HG03066 (cell line): ENCODE data around the gene YBX2.

Experiments
- ATAC-seq: cut with Tn5 transposase; IDR thresholded peaks from one replicate; pipeline ENCODE4 v1.9.1; 2021; ENCODE audit warnings: low read depth; ENCODE audit not compliant: unreplicated experiment

The YBX2 gene

DNA sequence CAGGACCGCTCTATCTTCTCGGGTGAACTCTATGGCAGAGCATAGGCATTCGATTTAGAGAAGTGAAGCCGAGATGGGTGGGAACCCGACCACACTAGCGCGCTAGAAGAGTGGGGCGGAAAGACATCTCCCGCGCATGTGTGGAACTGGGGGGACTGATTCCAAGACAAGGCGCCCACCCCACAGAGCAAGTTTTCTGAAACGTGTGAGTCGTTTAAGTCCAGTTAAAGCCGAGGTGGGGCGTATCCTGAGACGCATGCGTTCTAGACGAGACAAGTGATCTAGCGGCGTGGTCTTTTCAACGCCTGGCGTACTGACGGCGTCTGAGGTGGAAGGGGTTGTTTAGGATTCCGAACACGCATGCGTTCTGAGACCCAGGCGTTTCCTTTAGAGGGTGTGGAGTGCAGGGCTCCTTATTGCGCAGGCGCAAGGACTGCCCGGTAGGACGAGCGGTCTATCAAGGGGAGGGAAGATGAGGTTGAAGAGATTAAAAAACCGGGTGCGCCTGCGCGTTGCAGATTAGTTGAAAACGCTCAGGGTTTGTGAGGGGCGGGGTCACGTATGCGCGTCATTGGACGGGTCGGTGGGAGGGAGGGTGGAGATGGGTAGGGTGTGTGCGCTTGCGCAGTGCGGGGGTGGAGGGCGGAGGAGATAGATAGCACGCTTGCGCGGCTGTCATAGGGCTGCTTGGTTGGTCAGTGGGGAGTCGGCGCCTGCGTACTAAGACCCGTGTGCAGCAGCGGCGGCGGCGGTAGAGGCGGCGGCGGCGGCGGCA is 12.7 kb upstream of the YBX2 start, which contains the start of gene EIF5A:
Gene EIF5A (plus strand): TSS at position 718 of the 775 bp plus-strand sequence. CDS start 2,008 bp downstream, outside the sequence.
- ATAC-seq = peak; percentile 56

DNA sequence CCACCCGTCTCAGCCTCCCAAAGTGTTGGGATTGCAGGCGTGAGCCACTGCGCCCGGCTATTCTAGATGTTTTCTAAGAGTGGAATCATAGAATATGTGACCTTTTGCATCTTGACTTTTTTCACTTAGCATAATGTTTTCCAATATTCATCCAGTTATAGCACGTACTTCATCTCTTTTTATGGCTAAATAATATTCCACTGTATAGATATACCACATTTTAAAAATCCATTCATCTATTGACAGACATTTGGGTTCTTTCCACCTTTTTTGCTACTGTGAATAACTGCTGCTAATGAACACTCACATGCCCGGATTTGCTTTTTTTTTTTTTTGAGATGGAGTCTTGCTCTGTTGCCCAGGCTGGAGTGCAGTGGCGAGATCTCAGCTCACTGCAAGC is 9.7 kb upstream of the YBX2 start:
- ATAC-seq = no peak

DNA sequence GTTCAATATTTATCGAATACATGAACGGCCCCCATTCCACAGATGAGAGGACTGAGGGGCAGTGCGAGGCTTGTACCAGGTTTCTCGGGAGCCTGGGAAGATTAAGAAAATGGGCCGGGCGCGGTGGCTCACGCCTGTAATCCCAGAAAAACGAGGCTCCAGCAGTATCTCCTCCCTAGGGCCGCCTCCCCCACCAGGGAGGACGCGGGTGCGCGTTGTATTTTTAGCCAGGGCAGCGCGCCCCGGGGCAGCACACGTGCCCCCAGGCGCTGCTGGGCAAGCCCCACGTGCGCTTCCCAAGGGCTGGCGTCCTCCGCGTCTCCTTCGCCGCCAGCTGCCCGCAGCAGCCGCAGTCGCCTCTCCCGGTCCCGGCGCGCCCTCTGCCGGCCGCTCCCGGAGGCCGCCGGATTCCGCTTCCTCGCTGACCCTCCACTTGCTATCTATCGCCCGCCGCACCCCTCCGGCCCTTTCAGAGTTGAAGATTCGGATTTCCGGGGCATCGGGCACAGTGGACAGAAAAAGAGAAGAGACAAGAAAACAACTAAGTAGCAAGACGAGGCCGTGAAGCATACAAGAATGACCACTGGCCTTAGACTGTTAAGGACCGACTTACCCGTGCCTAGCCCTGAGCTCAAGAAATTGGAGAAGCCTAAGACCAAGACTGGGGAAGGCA is 1.9 kb upstream of the YBX2 start:
- ATAC-seq = no peak

DNA sequence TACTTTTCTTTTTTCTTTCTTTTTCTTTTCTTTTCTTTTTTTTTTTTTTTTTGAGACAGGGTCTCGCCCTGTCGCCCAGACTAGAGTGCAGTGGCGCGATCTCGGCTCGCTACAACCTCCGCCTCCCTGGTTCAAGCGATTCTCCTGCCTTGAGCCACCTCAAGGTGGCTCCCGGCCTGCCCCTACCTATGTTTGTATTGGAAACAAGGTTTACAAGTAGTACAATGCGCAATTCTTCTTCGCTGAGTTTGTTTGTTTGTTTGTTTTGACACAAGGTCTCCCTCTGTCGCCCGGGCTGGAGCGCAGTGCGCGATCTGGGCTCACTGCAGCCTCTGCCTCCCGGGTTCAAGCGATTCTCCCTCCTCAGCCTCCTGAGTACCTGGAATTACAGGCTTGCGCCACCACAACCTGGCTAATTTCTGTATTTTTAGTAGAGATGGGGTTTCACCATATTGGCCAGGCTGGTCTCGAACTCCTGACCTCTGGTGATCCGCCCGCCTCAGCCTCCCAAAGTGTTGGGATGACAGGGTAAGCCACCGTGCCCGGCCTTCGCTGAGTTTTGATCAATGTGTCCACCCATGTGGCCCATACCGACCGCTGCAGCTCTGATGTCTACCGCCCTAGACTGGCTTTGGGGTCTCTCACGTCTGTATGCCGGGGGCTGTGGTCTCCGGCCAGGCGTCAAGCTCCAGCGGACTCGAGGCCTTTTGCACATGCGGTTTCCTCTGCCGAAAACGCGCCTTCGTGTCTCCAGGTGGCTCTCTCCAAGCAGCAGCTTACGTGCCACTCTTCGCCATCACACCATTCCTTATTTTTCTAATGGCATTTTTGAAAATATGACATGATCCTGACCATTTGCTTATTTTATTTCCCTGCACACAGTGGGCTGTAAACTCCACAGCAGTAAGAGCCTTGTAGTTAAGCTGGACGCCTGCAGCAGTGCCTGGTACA is 1.1 kb upstream of the YBX2 start:
- no peak for ATAC-seq

DNA sequence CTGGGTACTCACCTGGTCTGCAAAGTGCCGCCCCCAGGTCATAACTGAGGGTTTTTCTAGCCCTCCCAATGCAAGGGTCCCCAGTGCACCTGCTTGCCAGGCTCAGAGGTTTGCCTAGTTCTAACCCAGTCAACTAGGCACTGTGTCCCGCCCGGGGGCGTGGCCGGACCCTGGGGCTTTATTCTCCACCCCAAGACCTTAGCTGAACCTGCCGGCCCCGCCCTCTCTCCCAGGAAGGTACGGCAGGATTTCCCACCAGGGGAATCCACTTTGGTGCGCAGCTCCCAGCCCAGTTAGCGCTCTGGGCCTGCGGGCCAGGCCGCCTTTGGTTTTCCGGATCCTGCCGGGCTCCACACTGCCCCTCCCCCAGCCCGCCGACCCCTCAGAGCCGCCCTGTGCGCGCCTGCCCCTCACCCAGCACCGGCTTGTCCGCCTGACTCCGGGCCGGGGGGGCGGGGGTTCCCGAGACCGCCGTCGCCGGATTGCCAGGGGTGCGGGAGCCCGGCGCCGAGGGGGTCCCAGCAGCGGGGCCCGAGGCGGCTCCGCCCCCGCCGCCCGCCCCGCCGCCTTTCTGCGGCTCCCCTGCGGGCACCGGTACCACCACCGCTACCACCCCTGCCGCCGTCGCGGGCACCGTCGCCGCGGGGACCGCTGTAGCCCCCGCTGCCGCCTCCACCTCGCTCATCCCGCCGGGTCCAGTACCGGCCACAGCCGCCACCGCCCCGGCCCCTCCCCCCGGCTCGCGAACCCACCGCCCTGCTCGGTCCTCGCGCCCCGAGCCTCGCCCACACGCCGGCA is 424 bp downstream of the YBX2 start:
- ATAC-seq = no peak

DNA sequence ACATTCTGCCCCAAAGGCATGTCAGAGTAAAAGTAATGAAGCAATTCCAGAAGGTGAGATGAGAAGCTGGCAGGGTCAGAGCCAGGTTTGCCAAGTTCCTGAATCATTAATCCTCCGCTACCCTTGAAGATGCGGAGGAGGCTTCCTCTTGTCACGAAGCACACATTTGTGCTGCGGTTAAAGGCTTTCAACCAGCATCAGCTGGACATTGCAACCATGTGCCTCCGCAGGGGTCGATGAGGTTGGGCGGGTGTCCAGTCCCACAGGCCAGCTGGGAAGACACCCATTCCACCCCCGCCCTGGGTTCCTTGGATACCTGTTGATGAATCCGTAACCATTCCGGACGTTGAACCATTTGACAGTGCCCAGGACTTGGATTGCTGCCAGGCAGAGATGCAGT is 1.3 kb downstream of the YBX2 start:
- no peak for ATAC-seq

DNA sequence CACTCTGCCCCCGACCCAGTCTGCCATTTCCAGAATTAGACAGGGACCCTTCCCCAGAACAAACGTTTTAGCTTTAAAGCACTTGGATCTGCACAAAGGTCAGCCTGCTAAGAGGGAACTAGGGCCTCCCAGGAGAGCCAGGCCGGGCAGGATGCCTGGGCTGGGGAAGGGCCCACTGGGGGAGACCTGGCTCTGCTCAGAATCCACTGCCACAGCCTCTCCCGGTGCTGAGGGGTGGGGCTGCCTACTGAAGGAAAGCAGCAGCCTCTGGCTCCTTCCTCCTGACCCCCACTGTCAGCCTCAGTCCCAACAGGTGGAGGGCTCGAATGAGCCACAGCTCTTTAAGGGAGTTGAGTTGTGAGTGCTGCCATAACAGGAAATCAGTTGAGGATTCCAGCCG is 1.7 kb downstream of the YBX2 start:
- ATAC-seq = no peak

DNA sequence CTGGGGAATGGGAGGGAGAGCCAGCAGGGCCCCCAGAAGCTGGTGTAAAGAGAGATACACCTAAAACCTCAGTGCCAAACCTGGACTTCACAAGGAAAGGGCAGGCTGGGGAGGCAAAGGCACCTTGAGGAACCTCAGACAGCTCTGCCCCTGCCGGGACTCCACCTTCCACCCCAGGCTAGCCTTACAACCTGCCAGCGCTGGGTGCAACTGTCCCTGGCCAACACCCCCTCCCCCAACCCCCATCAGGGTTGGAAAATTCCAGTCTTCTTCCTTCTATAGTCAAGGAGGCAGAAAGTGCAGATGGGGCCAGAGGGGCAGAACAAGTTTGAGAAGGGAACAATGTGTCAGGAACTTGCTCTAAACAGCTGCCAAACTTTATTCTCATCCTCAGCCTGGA is 2.2 kb downstream of the YBX2 start:
- no peak for ATAC-seq

DNA sequence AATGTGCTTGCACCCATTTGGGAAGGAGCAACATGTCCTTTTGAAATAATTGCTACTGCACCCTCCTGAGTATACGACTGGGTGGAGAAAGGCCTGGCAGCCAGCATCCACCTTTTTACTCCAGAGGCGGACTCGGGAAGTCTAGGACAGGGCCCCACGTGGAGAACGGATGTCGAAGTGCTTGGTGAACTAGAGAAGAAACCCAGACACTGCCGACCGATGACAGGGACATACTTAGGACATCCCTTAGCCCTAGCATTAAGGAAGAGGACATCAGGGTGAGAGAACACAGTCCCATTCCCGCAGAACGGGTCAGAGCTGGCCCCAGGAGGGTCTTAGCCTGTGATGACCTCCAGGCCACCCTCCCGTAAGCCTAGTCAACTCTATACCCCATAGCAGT is 3.8 kb downstream of the YBX2 start:
- ATAC-seq = no peak

DNA sequence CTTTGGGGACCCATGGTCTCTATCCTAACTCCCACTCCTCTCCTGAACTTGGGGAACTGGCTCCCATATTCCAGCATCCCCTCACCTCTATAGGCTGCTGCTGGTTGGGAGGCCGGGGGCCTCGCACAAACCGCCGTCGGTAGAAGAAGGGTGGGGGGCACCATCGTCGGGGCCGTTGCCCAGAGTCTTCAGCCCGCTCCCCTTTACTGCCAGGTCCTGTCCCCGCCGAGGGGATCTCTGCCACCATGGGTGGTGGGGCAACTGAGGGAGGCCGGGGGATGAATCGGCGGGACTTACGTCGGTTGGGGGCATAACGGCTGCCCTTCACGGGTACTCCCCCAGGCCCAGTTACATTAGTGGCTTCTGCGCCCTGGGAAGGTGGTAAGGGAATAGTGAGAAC is 4.3 kb downstream of the YBX2 start:
- ATAC-seq = no peak

DNA sequence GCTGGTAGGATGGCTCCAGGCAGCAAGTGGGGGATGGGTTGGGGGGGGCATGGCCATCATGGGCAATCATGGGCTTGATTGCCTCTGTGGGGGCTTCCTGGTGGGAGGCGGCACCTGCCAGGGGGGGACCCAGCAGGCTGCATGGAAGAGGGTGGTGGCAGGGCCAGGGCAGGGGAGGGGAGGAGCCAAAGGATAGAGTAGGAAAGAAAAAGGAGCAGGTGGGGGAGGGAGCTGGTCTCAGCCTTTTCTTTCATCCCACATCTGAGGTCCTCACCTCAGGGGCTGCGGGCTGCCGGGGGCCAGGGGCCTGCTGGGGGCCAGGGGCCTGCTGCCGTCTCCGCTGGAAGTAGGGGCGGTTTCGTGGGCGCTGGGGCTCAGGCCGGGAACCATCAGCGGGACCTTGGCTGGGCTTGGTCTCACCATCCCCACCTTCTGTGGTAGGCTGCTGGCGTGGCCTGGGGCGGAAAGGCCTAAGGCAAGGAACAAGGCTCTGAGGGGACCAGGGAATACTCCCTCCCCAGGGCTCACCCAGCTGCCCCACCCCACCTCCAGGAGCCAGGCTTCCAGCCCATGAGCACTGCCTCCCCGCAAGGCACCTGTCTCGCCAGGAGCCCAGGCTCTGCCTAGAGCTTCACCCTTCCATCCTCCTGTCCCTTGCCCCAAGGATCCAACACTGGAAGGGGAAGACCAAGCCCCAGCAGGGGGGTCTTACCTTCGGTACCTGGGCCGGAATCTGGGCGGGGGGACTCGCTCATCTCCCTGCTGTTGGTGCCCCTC is 5.0 kb downstream of the YBX2 start:
- no peak for ATAC-seq

DNA sequence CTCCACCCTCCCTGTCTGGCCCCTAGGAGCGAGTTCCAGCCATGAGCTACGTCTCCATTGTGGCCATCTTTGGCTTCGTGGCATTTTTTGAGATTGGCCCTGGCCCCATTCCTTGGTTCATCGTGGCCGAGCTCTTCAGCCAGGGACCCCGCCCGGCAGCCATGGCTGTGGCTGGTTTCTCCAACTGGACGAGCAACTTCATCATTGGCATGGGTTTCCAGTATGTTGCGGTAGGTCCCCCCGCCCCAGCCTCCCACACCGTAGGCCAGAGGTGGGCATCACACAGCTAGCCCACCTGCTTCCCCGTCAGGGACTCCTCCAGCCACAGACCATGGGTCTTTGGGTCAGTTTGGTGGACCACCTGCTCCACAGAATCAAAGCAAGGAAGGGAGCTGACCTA is 8.8 kb downstream of the YBX2 start:
- no peak for ATAC-seq

DNA sequence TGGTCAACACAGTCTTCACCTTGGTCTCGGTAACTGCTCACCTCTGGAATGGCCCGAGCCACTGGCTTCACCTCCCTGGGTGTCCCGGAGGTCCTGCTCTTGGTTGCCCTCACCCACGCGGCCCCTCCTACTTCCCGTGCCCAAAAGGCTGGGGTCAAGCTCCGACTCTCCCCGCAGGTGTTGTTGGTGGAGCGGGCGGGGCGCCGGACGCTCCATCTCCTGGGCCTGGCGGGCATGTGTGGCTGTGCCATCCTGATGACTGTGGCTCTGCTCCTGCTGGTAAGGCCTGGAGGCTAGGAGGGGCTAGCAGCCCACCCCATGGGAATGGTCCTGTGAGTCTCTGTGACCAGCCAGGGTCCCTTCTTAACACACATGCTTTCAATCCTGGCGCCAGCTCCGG is 9.5 kb downstream of the YBX2 start:
- no peak for ATAC-seq

DNA sequence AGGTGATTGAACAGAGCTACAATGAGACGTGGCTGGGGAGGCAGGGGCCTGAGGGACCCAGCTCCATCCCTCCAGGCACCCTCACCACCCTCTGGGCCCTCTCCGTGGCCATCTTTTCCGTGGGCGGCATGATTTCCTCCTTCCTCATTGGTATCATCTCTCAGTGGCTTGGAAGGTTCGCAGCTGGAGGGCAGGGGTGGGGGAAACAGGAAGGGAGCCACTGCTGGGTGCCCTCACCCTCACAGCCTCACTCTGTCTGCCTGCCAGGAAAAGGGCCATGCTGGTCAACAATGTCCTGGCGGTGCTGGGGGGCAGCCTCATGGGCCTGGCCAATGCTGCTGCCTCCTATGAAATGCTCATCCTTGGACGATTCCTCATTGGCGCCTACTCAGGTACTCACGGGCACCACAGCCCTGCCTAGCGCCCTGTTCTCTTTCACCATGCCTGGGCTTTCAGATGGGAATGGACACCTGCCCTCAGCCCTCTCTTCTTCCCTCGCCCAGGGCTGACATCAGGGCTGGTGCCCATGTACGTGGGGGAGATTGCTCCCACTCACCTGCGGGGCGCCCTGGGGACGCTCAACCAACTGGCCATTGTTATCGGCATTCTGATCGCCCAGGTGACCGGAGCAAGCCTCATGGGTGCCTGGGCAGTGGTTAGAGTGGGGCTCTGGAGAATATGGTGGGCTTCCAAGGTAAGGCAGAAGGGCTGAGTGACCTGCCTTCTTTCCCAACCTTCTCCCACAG is 10.8 kb downstream of the YBX2 start:
- ATAC-seq = no peak

DNA sequence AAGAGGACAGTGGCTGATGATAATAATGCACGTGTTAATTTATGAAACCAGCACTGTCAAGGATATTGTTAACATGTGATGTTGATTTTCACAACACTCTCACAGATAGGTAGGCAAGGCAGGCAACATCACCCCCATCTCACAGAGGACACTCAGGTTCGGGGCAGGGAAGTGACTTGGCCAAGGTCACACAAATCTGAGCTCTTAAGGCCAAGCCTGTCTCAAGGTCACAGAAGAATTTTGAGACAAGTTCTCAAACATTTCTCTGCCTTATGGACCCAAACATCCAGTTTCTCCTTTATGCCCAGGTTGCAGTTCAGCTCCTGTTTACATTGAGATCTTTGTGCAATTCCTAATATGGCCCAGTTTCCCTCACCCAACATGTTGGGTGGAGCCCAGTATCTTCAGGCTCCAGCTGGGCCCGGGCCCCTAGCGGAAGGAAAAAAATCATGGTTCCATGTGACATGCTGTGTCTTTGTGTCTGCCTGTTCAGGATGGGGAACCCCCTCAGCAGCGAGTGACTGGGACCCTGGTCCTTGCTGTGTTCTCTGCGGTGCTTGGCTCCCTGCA is 11.6 kb downstream of the YBX2 start:
- ATAC-seq = no peak

DNA sequence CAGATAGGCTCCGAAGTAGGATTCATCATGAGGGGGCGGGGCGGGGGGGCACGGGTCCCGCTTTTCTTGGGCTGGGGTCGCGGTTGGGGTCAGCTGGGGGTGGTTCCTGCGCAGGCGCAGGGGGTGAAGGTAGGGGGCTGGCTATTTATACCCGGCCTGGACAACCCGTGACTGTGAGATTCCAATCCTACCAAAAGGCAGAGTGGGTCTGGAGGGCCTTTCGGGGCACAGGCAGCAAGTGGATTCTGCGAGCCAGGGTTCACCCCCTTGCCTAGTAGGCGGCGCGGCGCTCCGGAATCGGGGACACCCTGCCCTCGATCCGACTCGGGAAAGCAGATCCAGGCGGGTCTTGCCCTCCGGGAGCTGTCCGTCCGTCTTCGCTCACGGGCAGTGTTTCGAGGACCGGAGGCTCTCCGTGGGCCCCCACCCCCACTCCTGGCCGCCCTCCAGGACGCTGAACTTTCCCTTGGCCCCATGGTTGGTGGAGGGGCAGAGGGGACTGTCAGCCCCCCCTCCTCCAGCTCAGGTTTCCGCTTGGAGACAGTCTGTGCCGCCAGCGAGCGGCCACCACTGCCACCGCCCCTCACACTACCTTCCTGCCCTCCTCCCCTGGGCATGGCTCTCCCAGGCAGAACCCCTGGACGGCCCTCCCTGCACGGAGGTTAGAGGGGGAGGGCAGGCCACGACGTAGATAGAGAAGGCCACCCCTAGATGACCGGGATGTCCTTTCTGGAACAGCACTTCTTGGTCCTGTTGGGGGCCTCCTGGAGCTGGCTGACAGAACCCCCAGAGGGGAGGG is 12.3 kb downstream of the YBX2 start:
- no peak for ATAC-seq

DNA sequence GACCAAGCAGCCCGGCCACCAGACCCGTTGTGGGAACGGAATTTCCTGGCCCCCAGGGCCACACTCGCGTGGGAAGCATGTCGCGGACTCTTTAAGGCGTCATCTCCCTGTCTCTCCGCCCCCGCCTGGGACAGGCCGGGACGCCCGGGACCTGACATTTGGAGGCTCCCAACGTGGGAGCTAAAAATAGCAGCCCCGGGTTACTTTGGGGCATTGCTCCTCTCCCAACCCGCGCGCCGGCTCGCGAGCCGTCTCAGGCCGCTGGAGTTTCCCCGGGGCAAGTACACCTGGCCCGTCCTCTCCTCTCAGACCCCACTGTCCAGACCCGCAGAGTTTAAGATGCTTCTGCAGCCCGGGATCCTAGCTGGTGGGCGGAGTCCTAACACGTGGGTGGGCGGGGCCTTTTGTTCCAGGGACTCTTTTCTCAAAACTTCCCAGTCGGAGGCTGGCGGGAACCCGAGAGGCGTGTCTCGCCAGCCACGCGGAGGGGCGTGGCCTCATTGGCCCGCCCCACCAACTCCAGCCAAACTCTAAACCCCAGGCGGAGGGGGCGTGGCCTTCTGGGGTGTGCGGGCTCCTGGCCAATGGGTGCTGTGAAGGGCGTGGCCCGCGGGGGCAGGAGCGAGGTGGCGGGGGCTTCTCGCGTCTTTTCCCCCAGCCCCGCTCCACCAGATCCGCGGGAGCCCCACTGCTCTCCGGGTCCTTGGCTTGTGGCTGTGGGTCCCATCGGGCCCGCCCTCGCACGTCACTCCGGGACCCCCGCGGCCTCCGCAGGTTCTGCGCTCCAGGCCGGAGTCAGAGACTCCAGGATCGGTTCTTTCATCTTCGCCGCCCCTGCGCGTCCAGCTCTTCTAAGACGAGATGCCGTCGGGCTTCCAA is 13.1 kb downstream of the YBX2 start, which contains the start of gene SLC2A4:
Gene SLC2A4 (plus strand): TSS at position 645 of the 879 bp plus-strand sequence. CDS start 217 bp downstream, at position 862.
- ATAC-seq = no peak
